A204.1 (cell line): ENCODE data around the gene LY6G6C.

ENCODE experiments used
- FAIRE-seq: peaks from 2 replicates; lab custom pipeline; 2012; peaks lifted over from hg19 to GRCh38; lab: Jason Lieb, UNC

LY6G6C gene

GRCh38 chr6:31680226-31681134, 41.1 kb downstream of the LY6G6C start, which contains the start of gene LY6G5C:
LY6G5C (minus strand) TSS chr6:31681067; CDS start chr6:31680373, 694 bp downstream.
- FAIRE-seq: no peak

GRCh38 chr6:31677955-31678354, 43.6 kb downstream of the LY6G6C start:
- no peak for FAIRE-seq

GRCh38 chr6:31676904-31677303, 44.6 kb downstream of the LY6G6C start:
- FAIRE-seq: no peak

GRCh38 chr6:31676322-31676903, 45.1 kb downstream of the LY6G6C start:
- FAIRE-seq: no peak

- FAIRE-seq: no peak
Observed at GRCh38 chr6:31669676-31670075, 51.9 kb downstream of the LY6G6C start, which contains the start of gene LY6G5B. LY6G5B (plus strand) TSS chr6:31669976; CDS start chr6:31670951, 975 bp downstream.
